Inferior parietal cortex (tissue), 1 donor: ENCODE measurements around the gene ARR3.
A peak's percentile ranks its signal among the peaks of the same experiment; 100 is the strongest.
"Not testable (repeated sequence)": the region's sequence is repeated elsewhere in the genome, so short reads cannot be mapped to it uniquely, and the experiment has no call there.

Experiments used
- DNase-seq: peaks from one replicate; pipeline ENCODE4 v3.0.0-alpha.2; 2016; ENCODE audit errors: extremely low spot score

Gene ARR3

GRCh38 chrX:70268034-70268433, at the start of gene ARR3:
TSS of gene ARR3 (plus strand) at chrX:70268334. CDS start at chrX:70269386, 1,052 bp downstream.
- DNase-seq = no peak

GRCh38 chrX:70219938-70220764, 48.0 kb upstream of the ARR3 start:
- DNase-seq = no peak

- DNase-seq = no peak
Observed at GRCh38 chrX:70226048-70226447, 42.1 kb upstream of the ARR3 start.

GRCh38 chrX:70226687-70227086, 41.4 kb upstream of the ARR3 start:
- DNase-seq = no peak

GRCh38 chrX:70231666-70232065, 36.5 kb upstream of the ARR3 start:
- DNase-seq = no peak

GRCh38 chrX:70234355-70234754, 33.8 kb upstream of the ARR3 start, which contains the start of gene AWAT1:
TSS of gene AWAT1 (plus strand) at chrX:70234655. CDS start at chrX:70234696, 41 bp downstream.
- no peak for DNase-seq

GRCh38 chrX:70240751-70241150, 27.4 kb upstream of the ARR3 start:
- DNase-seq = no peak

GRCh38 chrX:70241501-70241900, 26.6 kb upstream of the ARR3 start:
- no peak for DNase-seq

- not testable (repeated sequence) for DNase-seq
Observed at GRCh38 chrX:70243601-70244000, 24.5 kb upstream of the ARR3 start.

GRCh38 chrX:70244881-70245280, 23.3 kb upstream of the ARR3 start:
- no peak for DNase-seq

- no peak for DNase-seq
Observed at GRCh38 chrX:70247252-70247651, 20.9 kb upstream of the ARR3 start.

- DNase-seq = no peak
Observed at GRCh38 chrX:70252491-70252890, 15.6 kb upstream of the ARR3 start.

GRCh38 chrX:70253377-70254062, 14.6 kb upstream of the ARR3 start:
- no peak for DNase-seq

- DNase-seq = no peak
Observed at GRCh38 chrX:70254063-70254400, 14.1 kb upstream of the ARR3 start.

GRCh38 chrX:70254909-70255308, 13.2 kb upstream of the ARR3 start:
- DNase-seq = no peak

- DNase-seq = no peak
Observed at GRCh38 chrX:70255452-70255851, 12.7 kb upstream of the ARR3 start.

GRCh38 chrX:70257423-70258288, 10.5 kb upstream of the ARR3 start:
- no peak for DNase-seq

- no peak for DNase-seq
Observed at GRCh38 chrX:70260104-70260503, 8.0 kb upstream of the ARR3 start, which contains the start of gene P2RY4. TSS of gene P2RY4 (minus strand) at chrX:70260204. CDS start at chrX:70259624, 580 bp downstream.

GRCh38 chrX:70262952-70263567, 5.1 kb upstream of the ARR3 start:
- DNase-seq = peak; percentile 1

- DNase-seq = no peak
Observed at GRCh38 chrX:70264784-70265183, 3.4 kb upstream of the ARR3 start.

- not testable (repeated sequence) for DNase-seq
Observed at GRCh38 chrX:70274029-70274428, 5.9 kb downstream of the ARR3 start.

- no peak for DNase-seq
Observed at GRCh38 chrX:70279081-70279480, 10.9 kb downstream of the ARR3 start.
